ENCODE data around the gene PHACTR1. TPM values are rescaled to one million over a fixed set of nuclear protein-coding genes. Genes with fewer than 3 reads are reported as not detected.

The PHACTR1 gene
- total and polyA plus RNA-seq, 2 of the 4 experiments (the other 2 are of a cell fraction): not detected

DNA sequence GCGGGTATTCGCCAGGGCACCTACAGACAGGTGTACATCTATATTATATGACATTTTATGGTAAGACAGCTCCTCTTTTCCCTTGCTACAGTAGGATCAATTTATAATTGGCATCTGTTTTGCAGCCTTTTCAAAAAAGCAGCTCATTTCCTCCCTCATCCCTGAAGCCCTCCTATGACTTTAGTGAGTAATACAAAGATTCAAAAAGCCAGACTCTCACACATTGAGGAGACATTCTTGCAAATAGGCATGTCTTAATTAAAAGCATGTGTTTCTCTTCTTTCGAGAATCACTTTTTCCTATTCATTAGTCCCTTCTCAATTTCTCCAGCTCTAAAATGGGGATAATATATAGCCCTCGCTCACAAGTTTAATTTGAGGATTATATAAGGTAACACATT lies 328.3 kb downstream of the PHACTR1 start:
- CTCF ChIA-PET: no interaction called here
- TF ChIP-seq BHLHE40 (IDR thresholded peaks at IDR 0.05; ENCODE audit: low read depth, low read length): no peak
- no peak for TF ChIP-seq MAFK (IDR thresholded peaks at IDR 0.05; ENCODE audit: low read depth, low read length)
- no peak for TF ChIP-seq POLR2A (IDR thresholded peaks at IDR 0.05; ENCODE audit: low read depth, low read length)
- TF ChIP-seq, protein P1, sequence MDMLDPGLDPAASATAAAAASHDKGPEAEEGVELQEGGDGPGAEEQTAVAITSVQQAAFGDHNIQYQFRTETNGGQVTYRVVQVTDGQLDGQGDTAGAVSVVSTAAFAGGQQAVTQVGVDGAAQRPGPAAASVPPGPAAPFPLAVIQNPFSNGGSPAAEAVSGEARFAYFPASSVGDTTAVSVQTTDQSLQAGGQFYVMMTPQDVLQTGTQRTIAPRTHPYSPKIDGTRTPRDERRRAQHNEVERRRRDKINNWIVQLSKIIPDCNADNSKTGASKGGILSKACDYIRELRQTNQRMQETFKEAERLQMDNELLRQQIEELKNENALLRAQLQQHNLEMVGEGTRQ (IDR thresholded peaks at IDR 0.05; ENCODE audit: low read depth, low read length): no peak
- TF ChIP-seq RFX5 (IDR thresholded peaks at IDR 0.05; ENCODE audit: low read depth, low read length): no peak
- TF ChIP-seq FOS (IDR thresholded peaks at IDR 0.05; ENCODE audit: low read depth, low read length): no peak
- TF ChIP-seq RAD21 (IDR thresholded peaks at IDR 0.05; ENCODE audit: low read length): no peak
- no peak for TF ChIP-seq MAZ (IDR thresholded peaks at IDR 0.05; ENCODE audit: borderline replicate concordance, low read depth, low read length)
- TF ChIP-seq CEBPB (IDR thresholded peaks at IDR 0.05; ENCODE audit: low read depth, low read length): no peak
- TF ChIP-seq, protein P2, sequence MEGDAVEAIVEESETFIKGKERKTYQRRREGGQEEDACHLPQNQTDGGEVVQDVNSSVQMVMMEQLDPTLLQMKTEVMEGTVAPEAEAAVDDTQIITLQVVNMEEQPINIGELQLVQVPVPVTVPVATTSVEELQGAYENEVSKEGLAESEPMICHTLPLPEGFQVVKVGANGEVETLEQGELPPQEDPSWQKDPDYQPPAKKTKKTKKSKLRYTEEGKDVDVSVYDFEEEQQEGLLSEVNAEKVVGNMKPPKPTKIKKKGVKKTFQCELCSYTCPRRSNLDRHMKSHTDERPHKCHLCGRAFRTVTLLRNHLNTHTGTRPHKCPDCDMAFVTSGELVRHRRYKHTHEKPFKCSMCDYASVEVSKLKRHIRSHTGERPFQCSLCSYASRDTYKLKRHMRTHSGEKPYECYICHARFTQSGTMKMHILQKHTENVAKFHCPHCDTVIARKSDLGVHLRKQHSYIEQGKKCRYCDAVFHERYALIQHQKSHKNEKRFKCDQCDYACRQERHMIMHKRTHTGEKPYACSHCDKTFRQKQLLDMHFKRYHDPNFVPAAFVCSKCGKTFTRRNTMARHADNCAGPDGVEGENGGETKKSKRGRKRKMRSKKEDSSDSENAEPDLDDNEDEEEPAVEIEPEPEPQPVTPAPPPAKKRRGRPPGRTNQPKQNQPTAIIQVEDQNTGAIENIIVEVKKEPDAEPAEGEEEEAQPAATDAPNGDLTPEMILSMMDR (conservative IDR thresholded peaks at IDR 0.05; ENCODE audit: low read depth, low read length): no peak
- TF ChIP-seq, protein P3, sequence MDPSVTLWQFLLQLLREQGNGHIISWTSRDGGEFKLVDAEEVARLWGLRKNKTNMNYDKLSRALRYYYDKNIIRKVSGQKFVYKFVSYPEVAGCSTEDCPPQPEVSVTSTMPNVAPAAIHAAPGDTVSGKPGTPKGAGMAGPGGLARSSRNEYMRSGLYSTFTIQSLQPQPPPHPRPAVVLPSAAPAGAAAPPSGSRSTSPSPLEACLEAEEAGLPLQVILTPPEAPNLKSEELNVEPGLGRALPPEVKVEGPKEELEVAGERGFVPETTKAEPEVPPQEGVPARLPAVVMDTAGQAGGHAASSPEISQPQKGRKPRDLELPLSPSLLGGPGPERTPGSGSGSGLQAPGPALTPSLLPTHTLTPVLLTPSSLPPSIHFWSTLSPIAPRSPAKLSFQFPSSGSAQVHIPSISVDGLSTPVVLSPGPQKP (IDR thresholded peaks at IDR 0.05; ENCODE audit: borderline replicate concordance, low read depth, low read length): no peak
- no peak for TF ChIP-seq SMC3 (IDR thresholded peaks at IDR 0.05; ENCODE audit: low read depth, low read length)
- no peak for TF ChIP-seq NFE2L2 (IDR thresholded peaks at IDR 0.05; ENCODE audit: low read depth, low read length)
- no peak for TF ChIP-seq RCOR1 (IDR thresholded peaks at IDR 0.05; ENCODE audit: insufficient replicate concordance, low read length)
- no peak for TF ChIP-seq CHD1 (IDR thresholded peaks at IDR 0.05; ENCODE audit: low read depth, low read length)
- TF ChIP-seq MXI1 (IDR thresholded peaks at IDR 0.05; ENCODE audit: borderline replicate concordance, low read depth, low read length): no peak
- Histone ChIP-seq H3K56ac (ENCODE audit: extremely low read depth, insufficient read depth, low read length) (no peak overlapping the region), H2BK20ac (ENCODE audit: low read depth, low read length) (no peak overlapping the region), H4K8ac (ENCODE audit: low read depth in 2 of 2, low read length in 2 of 2) (no peak overlapping the region), H2BK5ac (ENCODE audit: low read depth, low read length, poor library complexity, severe bottlenecking) (no peak overlapping the region), H2BK120ac (ENCODE audit: low read depth, low read length) (no peak overlapping the region), H3K27me3 (ENCODE audit: control insufficient read depth, insufficient read depth, low read length) (no peaks in the 10 kb centered on the region), H4K20me1 (ENCODE audit: insufficient read depth, low read length) (no peaks in the 10 kb centered on the region), H3K79me1 (ENCODE audit: low read depth in 1 of 2, low read length in 2 of 2) (no peaks in the 10 kb centered on the region), H3K14ac (replicated peaks; ENCODE audit: low read depth, low read length) (no peak overlapping the region), H4K5ac (ENCODE audit: low read depth, low read length) (no peak overlapping the region), H3K9me1 (ENCODE audit: insufficient read depth, low read length) (no peaks in the 10 kb centered on the region), H3K23ac (ENCODE audit: low read depth, low read length) (no peak overlapping the region), H3K9me3 (ENCODE audit: control insufficient read depth, insufficient read depth, low read length) (peaks cover 5% of the 10 kb centered on the region; the same call in 1 of the 2 replicates), H3K18ac (ENCODE audit: low read depth, low read length) (no peak overlapping the region), H4K91ac (ENCODE audit: insufficient read depth, low read depth, low read length) (no peak overlapping the region), H3K36me3 (ENCODE audit: control insufficient read depth, insufficient read depth, low read length) (no peaks in the 10 kb centered on the region), H3K4me3 (ENCODE audit: insufficient read depth, low read depth, low read length) (no peak overlapping the region), H3K27ac (ENCODE audit: insufficient read depth, low read length) (no peak overlapping the region), H2AK5ac (ENCODE audit: low read depth, low read length) (no peak overlapping the region), H2BK15ac (ENCODE audit: low read depth, low read length) (no peak overlapping the region), H3K4me1 (ENCODE audit: control insufficient read depth, insufficient read depth, low read length) (no peaks in the 10 kb centered on the region), H2AK9ac (replicated peaks; ENCODE audit: low read depth, low read length, poor library complexity) (no peak overlapping the region), H3K4ac (ENCODE audit: low read depth, low read length) (no peak overlapping the region), H3K4me2 (ENCODE audit: low read depth, low read length) (no peak overlapping the region), H3K9ac (ENCODE audit: low read depth, low read length) (no peak overlapping the region), H2AFZ (replicated peaks; ENCODE audit: low read length, poor library complexity) (no peak overlapping the region)
- no TSS peak for BruUV-seq (replicated peaks)
- no CpG with 5 or more reads among the region's 4 CpGs for WGBS, 2 experiments (ENCODE audit: extremely low coverage in 2 of 2, insufficient read length in 1 of 2)
- POLR2A ChIA-PET (ENCODE audit: unreplicated experiment): no interaction called here
- no peak for ATAC-seq (ENCODE audit: low read depth)
- in situ Hi-C loops (cut with MboI; ENCODE audit: low sequenced_read_pairs): no loop called here
- intact Hi-C loops (cut with micrococcal nuclease): no loop called here
- dilution Hi-C loops (cut with HindIII; ENCODE audit: low sequenced_read_pairs, unreplicated experiment): no loop called here
- DNase-seq: no peak
